A549 (cell line): Measurements from ENCODE around the gene TRIAP1.

Experiments used
- CBX8 ChIP-seq: fragments of 200-600 bp; sonication (generic); IDR thresholded peaks from 2 replicates; pipeline ENCODE4 v1.6.1; 2016
- CEBPB ChIP-seq, 2 experiments: fragments of >200 bp in 1 of 2; sonication (Bioruptor Twin) in 1 of 2; formaldehyde crosslinking in 1 of 2; IDR thresholded peaks; 2 replicates each; pipeline ENCODE4 v1.6.1; 2012 to 2016
- CTCF ChIP-seq: fragments of >200 bp; sonication (Bioruptor Twin); formaldehyde crosslinking; IDR thresholded peaks from 3 replicates; pipeline ENCODE4 v1.5.1; 2016
- GATA3 ChIP-seq: IDR thresholded peaks from 2 replicates; pipeline ENCODE4 v1.6.1; 2012; ENCODE audit warnings: borderline replicate concordance
- KDM1A ChIP-seq: fragments of 200-600 bp; sonication (generic); IDR thresholded peaks from 2 replicates; pipeline ENCODE4 v1.6.1; 2016; ENCODE audit warnings: low read depth, mild to moderate bottlenecking
- MAX ChIP-seq: IDR thresholded peaks from 2 replicates; pipeline ENCODE4 v1.6.1; 2012
- NPAS2 ChIP-seq: fragments of 250-450 bp; sonication (Bioruptor Pico); IDR thresholded peaks from 2 replicates; pipeline ENCODE4 v1.8.0; 2022; ENCODE audit warnings: mild to moderate bottlenecking, moderate library complexity, borderline replicate concordance
- PBX3 ChIP-seq: IDR thresholded peaks from 2 replicates; pipeline ENCODE4 v1.6.1; 2012
- POLR2A ChIP-seq: IDR thresholded peaks from 2 replicates; pipeline ENCODE4 v1.6.1; 2012; ENCODE audit warnings: mild to moderate bottlenecking, low read length
- RAD21 ChIP-seq, 2 experiments: fragments of >200 bp in 1 of 2; sonication (Bioruptor Twin) in 1 of 2; formaldehyde crosslinking in 1 of 2; IDR thresholded peaks in 1 of 2; conservative IDR thresholded peaks in 1 of 2; 2 replicates in 1 of 2; 3 replicates in 1 of 2; pipeline ENCODE4 v1.6.1; 2012 to 2018; ENCODE audit warnings: inconsistent platforms in 1 of 2

GRCh38 chr12:120428597-120429229, 17.5 kb downstream of the TRIAP1 start:
- TF ChIP-seq KDM1A (no peak), POLR2A (no peak), RAD21 (conservative IDR thresholded peaks at IDR 0.05 in 1 of 2, IDR thresholded peaks at IDR 0.05 in 1 of 2) (no peak), CEBPB (IDR thresholded peaks at IDR 0.05) (no peak), CBX8 (no peak), PBX3 (no peak), GATA3 (no peak), MAX (no peak), NPAS2 (no peak), CTCF (no peak)
